IPS-NIHi11 (cell line): ENCODE results near the gene TMEM132C.

Experiments used
- DNase-seq: peaks from one replicate; pipeline ENCODE4 v3.0.0; 2012; ENCODE audit warnings: mixed read lengths, low spot score

TMEM132C gene

GRCh38 chr12:128338386-128339125, 71.6 kb downstream of the TMEM132C start:
- no peak for DNase-seq

DNA sequence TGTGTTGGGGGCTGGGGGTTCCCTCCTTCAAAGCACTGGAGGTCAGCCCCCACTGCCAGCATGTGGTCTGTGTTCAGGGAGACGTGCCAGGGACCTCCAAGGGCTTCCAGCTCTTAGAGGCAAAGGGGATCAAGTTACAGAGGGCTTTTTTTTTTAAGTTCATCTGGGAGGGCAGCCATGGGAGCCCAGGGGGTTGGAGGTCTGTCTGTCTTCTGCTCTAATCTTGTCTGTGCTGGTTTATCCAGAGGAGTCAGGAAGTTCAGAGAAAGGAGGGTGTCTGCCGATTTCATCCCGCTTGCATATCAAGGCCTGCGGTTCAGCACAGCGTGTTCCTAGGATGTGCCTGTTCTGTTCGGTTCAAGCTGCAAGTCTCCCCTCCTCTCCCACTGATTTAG, 72.2 kb downstream of the TMEM132C start:
- DNase-seq: no peak

- DNase-seq: no peak
Observed at GRCh38 chr12:128339631-128340030, 72.7 kb downstream of the TMEM132C start.

DNA sequence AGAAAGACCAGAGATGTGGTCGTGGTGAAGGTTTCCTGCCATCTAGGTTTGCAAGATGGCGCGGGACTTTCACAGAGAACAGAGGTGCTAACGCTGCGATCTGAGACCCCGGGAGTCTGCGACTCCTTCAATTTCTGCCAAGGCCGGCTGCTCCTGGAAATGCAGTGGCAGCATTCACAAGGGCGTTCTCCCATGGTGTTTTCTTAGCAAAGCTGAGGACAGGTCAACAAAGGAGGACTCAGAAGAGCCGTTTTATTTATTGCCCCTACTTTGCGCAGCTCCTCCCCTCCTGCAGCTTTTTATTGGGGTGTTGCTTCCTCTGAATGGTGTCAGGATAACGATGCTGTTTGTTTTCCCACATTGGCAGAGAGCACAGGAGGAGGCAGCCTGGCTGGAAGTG, 86.3 kb downstream of the TMEM132C start:
- no peak for DNase-seq

GRCh38 chr12:128356547-128356946, 89.6 kb downstream of the TMEM132C start:
- no peak for DNase-seq

- DNase-seq: no peak
Observed at GRCh38 chr12:128361400-128361995, 94.5 kb downstream of the TMEM132C start.

GRCh38 chr12:128365032-128365431, 98.1 kb downstream of the TMEM132C start:
- no peak for DNase-seq

DNA sequence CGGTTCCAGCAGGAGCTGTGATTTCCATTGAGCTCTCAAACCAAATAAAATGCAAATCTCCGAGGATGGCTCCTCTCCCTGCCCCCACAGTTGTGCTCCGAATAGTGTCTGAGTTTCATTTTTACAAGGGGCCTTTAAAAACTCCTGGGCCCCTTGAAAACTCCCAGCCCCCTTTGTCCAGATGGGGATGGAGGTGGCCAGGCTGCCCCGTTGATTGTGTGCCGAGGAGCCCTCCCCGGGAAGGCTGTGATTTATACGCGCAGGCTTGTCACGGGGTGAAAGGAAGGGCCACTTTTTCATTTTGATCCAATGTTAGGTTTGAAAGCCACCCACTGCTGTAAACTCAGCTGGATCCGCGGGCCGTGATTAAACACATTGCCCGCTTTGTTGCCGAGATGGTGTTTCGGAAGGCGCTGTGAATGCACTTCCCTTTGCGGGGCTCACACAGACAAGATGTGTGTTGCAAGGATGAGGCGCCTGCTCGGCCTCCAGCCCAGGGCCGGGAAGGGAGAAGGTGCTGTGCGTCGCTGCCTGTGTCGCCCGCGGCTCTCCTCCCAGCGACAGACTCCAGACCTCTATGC, 98.8 kb downstream of the TMEM132C start:
- no peak for DNase-seq

DNA sequence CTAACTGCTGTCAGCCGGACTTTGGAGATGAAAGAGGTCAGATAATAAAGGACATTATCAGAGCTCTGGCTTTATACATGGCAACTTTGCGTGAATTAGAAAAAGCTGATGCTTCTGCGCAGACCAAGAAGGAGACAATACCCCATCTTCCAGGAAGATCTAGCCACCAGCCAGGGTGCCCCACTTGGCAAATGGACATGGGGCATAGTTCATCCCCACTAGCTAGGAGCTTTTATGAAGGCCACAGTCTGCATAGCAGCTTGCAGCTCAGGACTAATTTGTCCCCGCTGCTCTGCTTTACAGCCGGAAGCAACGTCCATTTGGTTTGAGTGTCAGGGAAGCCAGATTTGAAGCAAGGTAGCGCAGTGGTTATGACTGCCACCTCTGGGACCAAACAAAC, 101.0 kb downstream of the TMEM132C start:
- no peak for DNase-seq

DNA sequence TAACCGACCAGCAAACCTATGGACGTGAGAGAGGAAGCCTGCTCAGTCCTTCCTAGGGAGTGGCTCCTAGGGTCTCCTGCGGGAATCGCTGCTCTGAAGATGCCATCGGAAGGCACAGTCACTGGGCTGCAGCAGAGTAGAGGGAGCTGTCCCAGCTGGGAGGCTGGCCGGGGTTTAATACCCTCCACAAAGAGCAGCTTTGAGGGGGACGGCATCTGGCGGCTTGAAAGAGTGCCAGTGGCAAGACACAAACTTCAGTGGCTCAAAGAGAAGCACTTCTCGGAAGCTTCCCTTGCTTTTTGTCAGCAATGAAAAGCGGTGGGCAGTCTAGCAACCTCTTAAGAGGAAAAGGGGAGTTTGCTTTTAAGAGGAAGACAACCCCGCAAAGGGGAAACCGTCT, 114.6 kb downstream of the TMEM132C start:
- DNase-seq: no peak

GRCh38 chr12:128381946-128382345, 115.0 kb downstream of the TMEM132C start:
- DNase-seq: no peak

DNA sequence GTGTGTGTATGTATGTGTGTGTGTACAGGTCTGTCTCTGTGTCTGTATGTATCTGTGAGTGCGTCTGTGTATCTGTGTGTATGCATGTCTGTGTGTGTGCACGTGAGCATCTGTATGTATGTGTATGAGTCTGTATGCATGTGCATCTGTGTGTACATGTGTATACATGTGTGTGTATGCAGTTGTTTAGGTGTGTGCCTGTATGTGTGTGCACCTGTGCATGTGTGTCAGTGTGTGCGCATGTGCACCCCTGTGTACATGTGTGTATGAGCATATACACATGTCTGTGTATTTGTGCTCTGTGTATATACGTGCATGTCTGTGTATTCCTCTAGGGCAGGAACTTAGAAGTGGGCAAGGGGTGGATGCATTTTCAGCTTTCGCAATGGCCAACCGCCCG, 116.0 kb downstream of the TMEM132C start:
- no peak for DNase-seq

GRCh38 chr12:128383357-128383937, 116.5 kb downstream of the TMEM132C start:
- DNase-seq: no peak

DNA sequence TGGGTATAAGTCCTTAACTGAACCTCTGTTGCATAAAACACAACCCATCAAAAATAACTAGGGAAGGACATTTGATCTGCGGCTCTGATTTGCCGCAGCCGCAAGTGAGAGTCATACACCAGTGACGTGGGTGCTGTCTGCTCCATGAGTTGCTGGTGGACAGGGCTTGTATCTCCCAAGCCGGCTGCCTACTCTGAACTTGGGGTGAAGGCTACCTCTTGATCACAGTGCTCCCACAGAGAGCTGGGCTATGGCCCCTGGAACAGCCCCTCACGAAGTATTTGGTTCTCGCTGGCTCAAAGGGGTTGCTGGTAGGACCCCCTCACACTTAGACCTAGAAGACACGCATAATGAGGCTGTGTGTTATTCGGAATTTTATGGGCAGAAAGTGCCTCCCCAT, 118.8 kb downstream of the TMEM132C start:
- DNase-seq: no peak

DNA sequence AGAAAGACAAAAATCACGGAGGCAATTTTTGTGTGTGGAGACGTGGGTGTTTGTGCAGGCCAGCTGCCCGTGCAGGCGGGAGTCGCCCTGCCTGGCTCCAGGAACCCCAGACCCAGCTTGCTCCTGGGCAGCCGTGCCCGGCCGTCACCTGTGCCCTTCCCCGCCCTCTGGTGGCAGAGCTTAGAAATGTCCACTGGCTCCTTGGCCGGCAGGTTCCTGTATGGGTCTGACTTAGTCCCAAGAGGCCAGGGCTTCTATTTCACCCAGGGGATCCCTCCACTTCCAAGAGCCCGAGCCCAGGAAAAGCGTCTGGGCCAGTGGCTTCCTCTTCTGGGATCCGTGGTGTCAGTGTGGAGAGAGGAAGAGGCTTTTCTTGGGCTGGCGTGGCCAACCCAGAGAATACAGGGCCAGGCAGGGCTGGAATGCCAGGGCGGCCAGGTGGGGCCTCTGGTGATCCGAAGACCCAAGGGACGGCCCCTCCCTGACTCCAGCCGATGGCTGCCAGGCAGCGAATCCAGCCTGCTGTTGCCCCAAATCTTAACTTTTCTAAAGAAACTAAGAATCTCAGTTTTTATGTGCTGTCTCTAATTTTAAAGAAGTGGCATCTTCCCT, 120.9 kb downstream of the TMEM132C start:
- peak; percentile 19 for DNase-seq

DNA sequence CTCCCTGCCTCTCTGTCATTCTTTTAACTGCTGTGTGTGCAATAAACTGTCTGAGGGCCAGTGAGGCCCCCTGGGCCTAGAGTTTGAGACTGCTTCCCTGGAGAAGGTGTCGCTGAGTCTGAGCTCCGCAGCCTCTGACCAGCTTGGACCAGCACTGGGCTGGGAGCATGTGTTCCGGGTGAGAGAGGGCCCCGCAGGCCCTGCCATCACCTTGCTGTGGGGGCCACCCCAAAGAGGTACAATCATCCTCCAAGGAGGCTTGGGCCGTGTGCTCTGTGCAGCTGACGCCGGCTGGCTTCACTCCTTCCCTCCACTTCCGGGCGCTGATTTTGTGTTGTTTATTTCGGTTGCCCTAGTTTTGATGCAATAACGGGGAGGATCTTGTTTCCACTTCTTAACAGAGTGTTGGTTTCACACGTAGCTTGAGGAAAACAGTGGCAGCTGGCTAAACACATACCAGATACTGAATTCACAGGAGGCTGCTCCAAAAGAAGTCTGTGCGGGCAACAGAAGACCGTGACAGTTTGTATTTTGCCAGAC, 121.6 kb downstream of the TMEM132C start:
- no peak for DNase-seq

DNA sequence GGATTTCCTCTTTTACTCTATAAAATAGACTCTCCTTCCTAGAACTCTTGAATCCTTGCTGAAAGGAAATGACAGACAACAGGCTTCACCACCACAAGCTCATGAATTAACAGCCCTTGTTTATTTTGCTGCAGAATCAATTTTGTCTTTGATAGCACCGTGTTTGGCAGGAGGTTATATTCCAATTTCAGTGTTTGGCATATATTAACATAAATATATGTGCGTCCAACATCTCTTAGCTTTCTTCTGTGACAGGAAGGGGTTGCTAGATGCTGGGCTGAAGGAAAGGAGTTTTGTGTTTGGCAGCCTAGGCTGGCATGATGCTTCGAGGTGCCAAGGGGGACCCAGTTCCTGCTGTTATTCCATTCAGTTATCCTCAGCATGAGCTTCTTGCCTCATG, 126.4 kb downstream of the TMEM132C start:
- DNase-seq: no peak

GRCh38 chr12:128394137-128394536, 127.2 kb downstream of the TMEM132C start:
- DNase-seq: no peak

- no peak for DNase-seq
Observed at GRCh38 chr12:128399253-128399652, 132.3 kb downstream of the TMEM132C start.

DNA sequence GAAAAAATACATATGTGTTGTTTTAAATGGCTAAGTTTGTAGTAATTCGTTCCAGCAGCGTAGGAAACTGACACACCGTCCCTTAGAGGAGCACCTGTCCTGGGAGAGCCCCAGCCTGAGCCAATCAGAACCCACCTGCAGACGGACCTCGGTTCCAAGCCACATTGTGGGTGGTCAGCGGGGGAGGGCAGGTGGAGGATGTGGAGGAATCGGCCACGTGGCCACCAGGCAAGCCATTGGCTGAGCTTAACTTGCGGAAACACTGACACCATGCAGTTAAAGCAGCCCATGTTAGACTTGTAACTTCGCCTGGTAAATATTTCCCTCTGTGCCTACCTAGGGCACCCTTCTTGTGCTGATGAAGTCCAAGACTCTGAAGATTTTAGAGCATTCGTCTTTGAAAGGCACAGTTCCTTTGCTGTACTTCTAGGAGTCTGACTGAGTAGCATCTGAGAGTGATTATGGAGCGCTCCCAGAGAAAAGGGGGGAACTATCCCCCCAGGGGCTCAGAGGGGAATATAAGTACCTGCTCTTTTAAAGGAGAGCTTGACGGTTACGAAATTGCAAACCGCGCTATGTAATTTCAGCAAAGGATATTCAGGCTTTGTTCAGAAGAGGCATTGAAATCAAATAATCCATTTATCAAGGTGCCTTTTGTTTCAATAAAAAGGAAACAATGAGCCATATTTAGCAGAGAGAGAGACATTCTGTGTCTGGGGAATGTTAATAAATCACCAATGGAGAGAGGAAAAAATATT, 135.7 kb downstream of the TMEM132C start:
- DNase-seq: no peak

- no peak for DNase-seq
Observed at GRCh38 chr12:128408669-128409068, 141.7 kb downstream of the TMEM132C start.
